Activated B cell treated with CpG ODN at 0.5 μM for 24 hours (primary cell): Measurements from ENCODE around the gene MACC1. TPM values are rescaled to one million over a fixed set of nuclear protein-coding genes. Genes with fewer than 3 reads are reported as not detected.
A peak's percentile ranks its signal among the peaks of the same experiment; 100 is the strongest.

Source experiments
- ATAC-seq: fragments of 200-7000 bp; cut with Tn5 transposase; one replicate; pipeline ENCODE4 v1.10.0; 2021; ENCODE audit warnings: low read depth, mild to moderate bottlenecking, moderate library complexity
- CTCF ChIA-PET: fragments of 350-600 bp; sonication (Branson Sonifier 250); formaldehyde crosslinking; loops from one replicate; lab custom pipeline; 2021; ENCODE audit warnings: antibody characterized with exemption; lab: Charles Lee
- POLR2A ChIA-PET: fragments of 350-600 bp; sonication (Branson Sonifier 250); formaldehyde crosslinking; loops from one replicate; lab custom pipeline; 2021; ENCODE audit warnings: antibody characterized with exemption; lab: Charles Lee
- DNase-seq: peaks from one replicate; pipeline ENCODE4 v3.0.0; 2022
- H3K27ac Mint-ChIP-seq: one replicate; pipeline ENCODE4 v1.8.0; 2020; ENCODE audit warnings: mixed read lengths
- H3K27me3 Mint-ChIP-seq: one replicate; pipeline ENCODE4 v1.8.0; 2021; ENCODE audit warnings: mixed read lengths
- H3K36me3 Mint-ChIP-seq: one replicate; pipeline ENCODE4 v1.8.0; 2021; ENCODE audit warnings: low read depth, mixed read lengths
- H3K4me1 Mint-ChIP-seq: one replicate; pipeline ENCODE4 v1.8.0; 2021; ENCODE audit warnings: mixed read lengths
- H3K4me3 Mint-ChIP-seq: one replicate; pipeline ENCODE4 v1.8.0; 2020; ENCODE audit warnings: mild to moderate bottlenecking, mixed read lengths
- H3K9me3 Mint-ChIP-seq: one replicate; pipeline ENCODE4 v1.8.0; 2020; ENCODE audit warnings: mixed read lengths
- intact Hi-C: fragments of 100-400 bp; cut with micrococcal nuclease; formaldehyde crosslinking; loops from one replicate; pipeline ENCODE4 v1.15.1; 2024
- total RNA-seq: library from RNA; stranded (reverse); gene quantifications from 2 replicates; pipeline ENCODE4 v1.2.3, GENCODE V29; 2022
- TF ChIP-seq, protein P1 (sequence below): fragments of 200-600 bp; IDR thresholded peaks from one replicate; pipeline ENCODE4 v1.8.0; 2022; ENCODE audit warnings: antibody characterized with exemption, mild to moderate bottlenecking

The MACC1 gene
- total RNA-seq, 1 donor from 2014 or later = 20.3 TPM

GRCh38 chr7:20183086-20183485 is 34.1 kb downstream of the MACC1 start:
- POLR2A ChIA-PET = no interaction called here
- ATAC-seq (no peak), DNase-seq (no peak)
- Mint-ChIP-seq H3K9me3 (peaks cover 6% of the 10 kb centered on the region), H3K27ac (no peak overlapping the region), H3K36me3 (peaks cover 8% of the 10 kb centered on the region), H3K4me3 (no peak overlapping the region), H3K27me3 (no peaks in the 10 kb centered on the region), H3K4me1 (peaks cover 17% of the 10 kb centered on the region)
- CTCF ChIA-PET = interaction anchor here (1.2 kb wide), 1 partner anchor 16 kb away, joined by 3 read pairs; no protein-coding TSS in a partner anchor
- TF ChIP-seq, protein P1, sequence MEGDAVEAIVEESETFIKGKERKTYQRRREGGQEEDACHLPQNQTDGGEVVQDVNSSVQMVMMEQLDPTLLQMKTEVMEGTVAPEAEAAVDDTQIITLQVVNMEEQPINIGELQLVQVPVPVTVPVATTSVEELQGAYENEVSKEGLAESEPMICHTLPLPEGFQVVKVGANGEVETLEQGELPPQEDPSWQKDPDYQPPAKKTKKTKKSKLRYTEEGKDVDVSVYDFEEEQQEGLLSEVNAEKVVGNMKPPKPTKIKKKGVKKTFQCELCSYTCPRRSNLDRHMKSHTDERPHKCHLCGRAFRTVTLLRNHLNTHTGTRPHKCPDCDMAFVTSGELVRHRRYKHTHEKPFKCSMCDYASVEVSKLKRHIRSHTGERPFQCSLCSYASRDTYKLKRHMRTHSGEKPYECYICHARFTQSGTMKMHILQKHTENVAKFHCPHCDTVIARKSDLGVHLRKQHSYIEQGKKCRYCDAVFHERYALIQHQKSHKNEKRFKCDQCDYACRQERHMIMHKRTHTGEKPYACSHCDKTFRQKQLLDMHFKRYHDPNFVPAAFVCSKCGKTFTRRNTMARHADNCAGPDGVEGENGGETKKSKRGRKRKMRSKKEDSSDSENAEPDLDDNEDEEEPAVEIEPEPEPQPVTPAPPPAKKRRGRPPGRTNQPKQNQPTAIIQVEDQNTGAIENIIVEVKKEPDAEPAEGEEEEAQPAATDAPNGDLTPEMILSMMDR = no peak
- intact Hi-C loops = no loop called here

- no peak overlapping the region for H3K4me3 Mint-ChIP-seq
- no peak overlapping the region for H3K27ac Mint-ChIP-seq
- no peak for DNase-seq
- H3K4me1 Mint-ChIP-seq = peaks cover 20% of the 10 kb centered on the region
- ATAC-seq = no peak
- TF ChIP-seq, protein P1 = no peak
- CTCF ChIA-PET = no interaction called here
- H3K36me3 Mint-ChIP-seq = peaks cover 4% of the 10 kb centered on the region
- intact Hi-C loops = loop anchor here (2.0 kb wide), 1 partner anchor 22 kb away; no protein-coding TSS in a partner anchor
- no peaks in the 10 kb centered on the region for H3K9me3 Mint-ChIP-seq
- no peaks in the 10 kb centered on the region for H3K27me3 Mint-ChIP-seq
- POLR2A ChIA-PET = no interaction called here
Measured at GRCh38 chr7:20176578-20177242, 40.5 kb downstream of the MACC1 start.

GRCh38 chr7:20173828-20174227 is 43.4 kb downstream of the MACC1 start:
- peaks cover 8% of the 10 kb centered on the region for H3K36me3 Mint-ChIP-seq
- CTCF ChIA-PET = interaction anchor here (1.2 to 3.1 kb wide), 17 partner anchors 21 to 465 kb away, joined by 3 to 47 read pairs (median 7); partner anchors contain the start of genes MACC1 and POLR1F
- ATAC-seq (no peak), DNase-seq (no peak)
- no peak overlapping the region for H3K27ac Mint-ChIP-seq
- H3K27me3 Mint-ChIP-seq = no peaks in the 10 kb centered on the region
- peaks cover 19% of the 10 kb centered on the region for H3K4me1 Mint-ChIP-seq
- H3K4me3 Mint-ChIP-seq = no peak overlapping the region
- no peaks in the 10 kb centered on the region for H3K9me3 Mint-ChIP-seq
- intact Hi-C loops = loop anchor here (5.0 kb wide), 2 partner anchors 138 to 423 kb away; no protein-coding TSS in a partner anchor
- TF ChIP-seq, protein P1 = no peak
- POLR2A ChIA-PET = no interaction called here

DNA sequence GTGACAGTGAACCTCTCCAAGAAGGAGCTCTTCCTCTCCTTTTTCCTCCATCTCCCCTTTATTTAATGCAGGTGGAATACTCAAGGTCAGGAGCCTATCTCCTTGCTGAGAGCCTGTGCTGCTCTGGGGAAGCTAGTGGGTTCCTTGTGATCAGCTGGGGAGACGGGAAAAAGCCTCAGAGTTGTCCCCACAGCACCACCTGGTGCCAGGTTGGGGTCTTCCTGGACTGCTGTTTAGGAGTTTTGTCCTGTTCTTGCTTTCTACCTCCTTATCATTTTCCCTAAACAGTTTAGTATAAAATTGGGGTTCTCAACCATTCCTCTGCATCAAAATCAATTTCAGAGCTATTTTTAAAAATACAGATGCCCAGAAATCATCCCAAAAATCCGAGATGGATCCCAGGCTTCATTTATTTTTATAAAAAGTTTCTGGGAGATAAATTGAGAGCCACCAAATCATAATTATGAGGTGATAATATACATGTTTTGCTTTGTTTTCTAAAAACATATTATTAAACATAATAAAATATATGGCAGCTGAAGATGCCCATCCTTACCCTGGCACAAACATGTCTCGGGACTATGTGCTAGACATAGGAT is 44.3 kb downstream of the MACC1 start:
- intact Hi-C loops = loop anchor here (1.0 to 5.0 kb wide), 5 partner anchors 59 to 424 kb away; no protein-coding TSS in a partner anchor
- CTCF ChIA-PET = interaction anchor here (0.7 to 3.1 kb wide), 30 partner anchors 13 to 464 kb away, joined by 3 to 47 read pairs (median 5); partner anchors contain the start of genes MACC1 and POLR1F

More for the DNA sequence above, 44.3 kb downstream of the MACC1 start:
- peak; percentile 61 for ATAC-seq
- Mint-ChIP-seq H3K36me3 (peaks cover 15% of the 10 kb centered on the region), H3K27ac (no peak overlapping the region), H3K4me1 (peaks cover 11% of the 10 kb centered on the region), H3K27me3 (no peaks in the 10 kb centered on the region), H3K9me3 (no peaks in the 10 kb centered on the region), H3K4me3 (no peak overlapping the region)
- POLR2A ChIA-PET = interaction anchor here (0.7 to 1.1 kb wide), 4 partner anchors 47 to 191 kb away, joined by 3 to 4 read pairs (median 4); no protein-coding TSS in a partner anchor
- DNase-seq = peak; percentile 27
- TF ChIP-seq, protein P1 = no peak
